GM18870 (cell line): ENCODE results near the gene DDX4.
"Not testable (repeated sequence)": the region's sequence is repeated elsewhere in the genome, so short reads cannot be mapped to it uniquely, and the experiment has no call there.

ENCODE experiments used
- ATAC-seq: cut with Tn5 transposase; IDR thresholded peaks from one replicate; pipeline ENCODE4 v1.9.1; 2021; ENCODE audit warnings: moderate library complexity; ENCODE audit not compliant: unreplicated experiment

Gene DDX4

GRCh38 chr5:55737793-55738192 lies at the start of gene DDX4:
Gene DDX4, plus strand, starts transcription at chr5:55738061. Its CDS starts 903 bp downstream, at chr5:55738964.
- ATAC-seq, result no peak

- no peak for ATAC-seq
Measured at GRCh38 chr5:55691265-55692105, 46.4 kb upstream of the DDX4 start.

DNA sequence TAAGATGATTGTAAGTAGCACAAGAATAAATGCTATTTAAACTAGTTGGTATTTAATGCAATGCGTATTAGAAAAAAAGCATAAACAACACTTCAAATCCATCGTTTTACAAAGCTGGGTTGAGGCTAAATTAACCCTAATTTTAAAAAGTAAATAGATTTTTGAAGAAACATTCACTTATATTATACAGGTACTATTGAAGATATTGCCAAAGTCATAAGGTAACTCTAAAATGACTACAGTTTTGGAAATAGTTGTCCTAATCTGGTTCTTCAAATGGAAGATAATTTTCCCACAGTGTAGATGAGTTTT lies 45.8 kb upstream of the DDX4 start:
- no peak for ATAC-seq

DNA sequence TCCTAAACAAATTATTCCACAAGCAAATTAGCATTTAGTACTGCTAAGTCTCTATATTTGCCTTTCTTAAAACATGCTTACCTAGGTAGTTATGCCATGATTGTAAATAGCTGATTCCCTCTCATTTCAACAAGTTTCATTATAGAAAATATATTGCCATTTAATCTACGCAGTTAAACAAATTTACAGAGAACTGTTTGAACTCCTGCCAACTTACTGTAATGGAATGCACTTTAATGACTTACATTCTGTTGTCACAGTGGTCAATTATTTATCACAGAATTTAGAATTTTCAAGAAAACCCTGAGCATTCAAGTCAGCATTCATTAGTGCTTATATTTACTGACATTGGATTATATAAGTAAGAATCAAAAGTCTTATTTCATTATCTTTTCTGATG lies 45.4 kb upstream of the DDX4 start:
- ATAC-seq, result no peak

- no peak for ATAC-seq
Measured at GRCh38 chr5:55694152-55694830, 43.6 kb upstream of the DDX4 start.

DNA sequence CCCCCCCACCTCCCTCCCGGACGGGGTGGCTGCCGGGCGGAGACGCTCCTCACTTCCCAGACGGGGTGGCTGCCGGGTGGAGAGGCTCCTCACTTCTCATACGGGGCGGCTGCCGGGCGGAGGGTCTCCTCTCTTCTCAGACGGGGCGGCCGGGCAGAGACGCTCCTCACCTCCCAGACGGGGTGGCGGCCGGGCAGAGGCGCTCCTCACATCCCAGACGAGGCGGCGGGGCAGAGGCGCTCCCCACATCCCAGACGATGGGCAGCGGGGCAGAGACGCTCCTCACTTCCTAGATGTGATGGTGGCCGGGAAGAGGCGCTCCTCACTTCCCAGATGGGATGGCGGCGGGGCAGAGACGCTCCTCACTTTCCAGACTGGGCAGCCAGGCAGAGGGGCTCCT lies 41.2 kb upstream of the DDX4 start:
- ATAC-seq, result not testable (repeated sequence)

GRCh38 chr5:55699041-55699688 lies 38.7 kb upstream of the DDX4 start:
- no peak for ATAC-seq

DNA sequence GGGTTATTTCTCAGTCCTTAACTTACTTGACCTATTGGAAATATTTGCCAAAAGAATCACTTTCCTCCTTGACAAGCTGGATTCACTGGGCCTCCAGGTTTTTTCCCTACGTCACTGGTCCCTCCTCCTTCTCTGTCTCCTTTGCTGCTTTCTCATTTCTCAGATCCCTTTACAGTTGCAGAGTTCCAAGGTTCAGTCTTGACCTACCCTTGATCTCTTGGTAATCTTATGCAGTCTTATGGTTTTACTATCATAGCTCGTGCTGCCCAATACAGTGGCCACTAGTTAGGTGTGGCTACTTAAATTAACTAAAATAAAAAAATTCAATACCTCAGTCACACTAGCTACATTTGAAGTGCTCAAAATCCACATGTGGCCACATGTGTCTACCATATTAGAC lies 37.1 kb upstream of the DDX4 start:
- no peak for ATAC-seq

DNA sequence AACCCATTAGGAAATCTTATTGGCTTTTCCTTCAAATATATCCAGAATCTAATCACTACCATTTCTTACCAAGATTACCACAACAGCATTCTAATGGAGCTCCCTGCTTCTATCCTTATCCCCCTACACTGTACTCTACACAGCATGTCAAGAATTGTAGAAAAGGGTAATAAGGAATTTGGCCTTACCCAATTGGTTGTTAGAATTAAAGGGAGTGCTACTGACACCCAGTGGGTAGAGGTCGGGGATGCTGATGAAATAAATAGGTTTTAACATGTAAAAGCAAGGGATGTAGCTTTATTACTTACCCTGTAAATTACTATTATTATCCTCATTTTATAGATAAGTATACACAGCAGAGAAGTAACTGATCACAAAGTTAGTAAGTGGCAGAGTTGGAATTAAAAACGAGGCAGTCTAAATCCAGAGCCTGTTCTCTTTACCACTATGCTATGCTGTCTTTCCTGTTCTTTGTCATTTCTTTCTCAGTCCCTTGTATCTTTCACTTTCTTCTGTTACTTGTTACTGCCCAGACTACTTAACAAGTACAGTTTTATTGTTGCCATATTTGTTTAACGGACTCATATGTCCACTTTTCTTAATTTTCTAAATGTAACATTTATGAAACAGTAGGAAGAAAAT lies 36.3 kb upstream of the DDX4 start:
- no peak for ATAC-seq

- no peak for ATAC-seq
Measured at GRCh38 chr5:55702598-55703345, 35.1 kb upstream of the DDX4 start.

GRCh38 chr5:55706230-55706629 lies 31.6 kb upstream of the DDX4 start:
- no peak for ATAC-seq

GRCh38 chr5:55708732-55709131 lies 29.1 kb upstream of the DDX4 start:
- no peak for ATAC-seq

DNA sequence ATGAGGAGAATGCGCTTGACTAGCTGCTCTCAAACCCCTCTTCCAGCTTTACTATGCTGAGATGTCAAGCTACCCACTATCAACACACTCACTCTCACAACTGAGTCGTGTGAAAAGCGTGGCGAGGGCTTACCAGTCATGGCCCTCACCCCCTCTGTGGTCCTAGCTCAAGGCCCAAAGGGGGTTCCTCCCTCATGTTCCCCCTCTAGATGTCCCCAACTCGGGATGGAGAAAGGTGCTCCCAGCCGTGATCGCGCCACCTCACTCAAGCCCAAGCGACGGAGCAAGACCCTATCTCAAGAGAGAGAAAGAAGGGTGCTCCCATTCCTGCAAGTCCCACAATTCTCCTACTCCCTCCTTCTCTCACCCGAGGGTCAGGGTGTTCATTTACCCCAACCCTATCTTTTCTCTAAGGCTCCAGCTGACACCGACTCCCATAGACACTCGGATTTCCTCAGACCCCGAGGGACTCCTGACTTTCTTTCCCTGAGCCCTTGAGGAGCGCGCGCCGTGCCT lies 26.3 kb upstream of the DDX4 start:
- no peak for ATAC-seq

DNA sequence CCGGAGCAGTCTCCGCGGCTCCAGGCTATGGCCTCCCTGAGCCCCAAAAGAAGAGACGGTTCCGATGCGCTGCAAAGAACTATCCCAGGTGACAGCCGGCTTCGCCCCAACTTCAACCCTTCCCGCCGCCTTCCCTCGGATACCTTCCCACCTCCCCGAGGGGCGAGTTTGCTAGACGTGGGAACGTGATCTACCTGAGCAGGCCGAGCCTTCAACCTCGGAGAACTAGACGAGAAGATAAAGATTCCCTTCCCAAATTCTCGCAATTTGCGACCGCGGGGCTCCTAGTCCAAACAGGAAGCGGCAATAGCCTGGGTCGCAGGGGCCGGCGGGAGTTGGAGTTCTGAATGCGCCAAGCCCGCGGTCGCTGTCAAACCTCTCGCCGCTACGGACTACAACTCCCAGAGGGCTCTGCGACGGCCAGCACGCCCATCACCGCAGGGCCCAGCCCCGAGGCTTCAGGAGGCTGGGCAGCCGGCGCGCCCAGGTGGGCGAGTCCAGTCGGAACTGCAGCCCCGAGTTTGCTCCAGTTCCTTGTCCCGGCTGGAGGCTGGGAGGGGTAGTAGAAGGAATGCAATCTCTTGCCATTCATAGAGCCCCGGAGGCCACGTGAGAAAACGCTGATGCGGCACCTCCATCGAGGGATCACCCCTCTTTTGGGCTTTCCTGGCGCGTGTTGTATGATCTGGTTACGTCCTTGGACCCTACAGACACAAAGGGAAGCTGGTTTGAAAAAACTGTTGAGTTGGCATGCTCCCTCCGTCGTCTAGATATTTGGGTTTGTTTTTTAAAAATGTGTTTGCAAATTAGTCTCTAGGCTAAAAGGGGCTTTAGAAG lies 25.6 kb upstream of the DDX4 start, which contains the start of gene SLC38A9:
SLC38A9 (minus strand) TSS at position 302 of the 837 bp plus-strand sequence. CDS start 14,366 bp downstream, outside the sequence.
- peak; percentile 96 for ATAC-seq

- ATAC-seq, result no peak
Measured at GRCh38 chr5:55713871-55714270, 24.0 kb upstream of the DDX4 start.

DNA sequence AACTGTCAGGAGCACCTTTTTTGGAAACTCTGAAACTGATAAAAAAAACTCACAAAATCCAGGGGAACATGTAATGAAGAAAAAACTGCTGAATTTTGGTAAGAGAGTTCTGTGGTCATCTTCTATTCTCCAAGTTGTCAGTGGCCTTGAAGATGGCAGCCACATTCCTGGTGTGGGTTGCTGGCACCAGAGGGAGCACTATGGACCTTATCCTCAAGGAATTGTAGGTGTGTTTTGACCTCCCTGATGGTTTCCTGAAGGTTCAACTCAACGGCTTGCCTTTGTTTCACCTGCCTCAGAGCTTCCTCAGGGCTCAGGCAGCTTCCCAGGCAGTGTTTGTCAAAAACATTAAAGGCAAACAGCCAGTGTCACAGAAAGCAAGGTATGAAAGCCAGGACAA lies 23.5 kb upstream of the DDX4 start:
- ATAC-seq, result no peak

DNA sequence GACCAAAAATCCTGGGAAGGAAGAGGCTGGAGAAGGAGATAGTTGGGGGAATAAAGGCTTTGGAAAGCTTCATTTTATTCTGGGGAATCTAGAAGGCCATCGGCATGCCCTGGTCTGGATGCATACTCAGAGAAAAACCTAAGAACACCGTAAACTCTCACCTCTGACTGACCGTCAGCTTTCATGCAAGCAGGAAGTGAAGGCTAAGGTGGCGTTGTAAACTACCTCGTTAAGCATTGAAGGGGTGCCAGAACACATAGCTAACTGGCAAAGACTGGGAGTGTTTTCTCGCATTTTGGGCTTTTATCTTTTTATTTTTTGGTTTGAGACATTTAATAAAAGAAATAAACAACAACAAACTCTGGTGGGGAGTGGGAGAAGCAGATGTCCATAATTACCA lies 23.1 kb upstream of the DDX4 start:
- no peak for ATAC-seq

DNA sequence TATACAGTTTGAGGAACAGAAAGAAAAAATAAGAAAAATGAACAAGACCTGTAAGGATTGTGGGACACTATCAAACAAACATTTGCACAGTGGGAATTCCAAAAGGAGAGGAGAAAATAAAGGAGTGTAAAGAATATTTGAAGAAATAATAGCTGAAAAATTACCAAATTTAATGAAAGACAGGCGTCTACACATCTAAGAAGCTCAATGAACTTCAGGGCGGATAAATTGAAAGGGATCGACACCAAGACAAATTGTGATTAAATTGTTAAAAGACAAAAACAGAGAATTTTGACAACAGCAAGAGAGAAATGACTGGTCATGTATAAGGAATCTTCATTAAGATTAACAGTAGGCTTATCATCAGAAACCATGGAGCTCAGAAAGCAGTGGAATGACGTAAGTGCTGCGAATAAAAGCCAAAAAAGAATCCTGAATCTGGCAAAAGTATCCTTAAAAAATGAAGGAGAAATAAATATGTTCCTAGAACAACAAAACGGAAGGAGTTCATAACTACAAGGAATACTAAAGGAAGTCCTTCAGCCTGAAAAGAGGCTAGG lies 22.3 kb upstream of the DDX4 start:
- no peak for ATAC-seq

DNA sequence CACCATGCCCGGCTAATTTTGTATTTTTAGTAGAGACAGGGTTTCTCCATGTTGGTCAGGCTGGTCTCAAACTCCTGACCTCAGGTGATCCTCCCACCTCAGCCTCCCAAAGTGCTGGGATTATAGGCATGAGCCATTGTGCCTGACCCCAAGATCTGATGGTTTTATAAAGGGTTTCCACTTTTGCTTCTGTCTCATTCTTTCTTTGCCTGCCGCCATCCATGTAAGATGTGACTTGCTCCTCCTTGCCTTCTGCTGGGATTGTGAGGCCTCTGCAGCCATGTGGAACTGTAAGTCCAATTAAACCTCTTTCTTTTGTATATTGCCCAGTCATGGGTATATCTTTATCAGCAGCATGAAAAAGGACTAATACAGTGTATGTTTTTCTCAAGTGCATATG lies 18.8 kb upstream of the DDX4 start:
- not testable (repeated sequence) for ATAC-seq
